Measurements from ENCODE around the gene EEF1AKMT3. TPM values are rescaled to one million over a fixed set of nuclear protein-coding genes. Genes with fewer than 3 reads are reported as not detected.

EEF1AKMT3 gene
- total and polyA plus RNA-seq, 9 of the 15 experiments (the other 6 are each of a cell fraction or from before 2014, with no cell fraction given), result 4.1 to 17.2 (median 7.9) TPM

GRCh38 chr12:57726884-57727757 is 45.3 kb upstream of the EEF1AKMT3 start:
- CTCF ChIA-PET (ENCODE audit: low intra/inter-chr PET ratio), result no interaction called here
- BruUV-seq (replicated peaks), result no TSS peak

More at GRCh38 chr12:57726884-57727757, 45.3 kb upstream of the EEF1AKMT3 start:
- no peak for FAIRE-seq
- no peak for ATAC-seq
- H3K9ac ChIP-seq (ENCODE audit: insufficient read depth in 1 of 2, low read depth in 2 of 2, low read length in 2 of 2), result peak overlapping the region in 1 of 2 experiments; percentile 68; a peak in 1 of 4 replicates
- POLR2A ChIA-PET, result interaction anchor here (0.6 kb wide), 1 partner anchor 193 kb away, joined by 4 read pairs; no protein-coding TSS in a partner anchor
- in situ Hi-C loops (cut with MboI) (no loop called here), intact Hi-C loops (cut with micrococcal nuclease) (no loop called here)
- H3K9me3 ChIP-seq (replicated peaks; ENCODE audit: control insufficient read depth, insufficient read depth, low read depth, low read length), result no peaks in the 10 kb centered on the region; the same call in 1 of the 2 replicates
- H3K4me3 ChIP-seq, result no peak overlapping the region
- WGBS (ENCODE audit: insufficient coverage, low coverage, missing lambda C conversion rate), result 77% methylated on average over 43 of the region's 76 CpGs
- H3K9me1 ChIP-seq (ENCODE audit: control insufficient read depth, insufficient read depth, low read length), result peaks cover 4% of the 10 kb centered on the region
- H4K20me1 ChIP-seq (replicated peaks; ENCODE audit: control insufficient read depth, insufficient read depth, low read length), result no peaks in the 10 kb centered on the region; the same call in 1 of the 2 replicates
- peaks cover 0 to 20% of the 10 kb centered on the region in 2 experiments; a peak in 2 of 5 replicates for H3K4me1 ChIP-seq (replicated peaks in 1 of 2; ENCODE audit: control insufficient read depth in 2 of 2, insufficient read depth in 2 of 2, low read length in 2 of 2)
- no peak overlapping the region for H3K4me2 ChIP-seq (ENCODE audit: insufficient read depth, low read length)
- H3K27ac ChIP-seq (ENCODE audit: extremely low read depth, low read depth, low read length), result no peak overlapping the region
- TF ChIP-seq PCBP1 (IDR thresholded peaks at IDR 0.05; ENCODE audit: low read depth, low read length, poor library complexity, severe bottlenecking) (peak; percentile 39), CLOCK (CRISPR knock-in tag; IDR thresholded peaks at IDR 0.05; ENCODE audit: borderline replicate concordance) (no peak), SIN3A (IDR thresholded peaks at IDR 0.05; ENCODE audit: borderline replicate concordance in 2 of 2, control insufficient read depth in 1 of 2, low read depth in 2 of 2, low read length in 2 of 2) (no peak), ZBTB33 (CRISPR knock-in tag; IDR thresholded peaks at IDR 0.05) (peak; percentile 97)
- peaks cover 25 to 29% of the 10 kb centered on the region in 2 experiments for H3K27me3 ChIP-seq (ENCODE audit: control insufficient read depth in 2 of 2, insufficient read depth in 2 of 2, low read length in 2 of 2)
- H3K36me3 ChIP-seq (ENCODE audit: control insufficient read depth, insufficient read depth, low read length), result no peaks in the 10 kb centered on the region
- H3K79me2 ChIP-seq (ENCODE audit: control insufficient read depth, insufficient read depth, low read length), result no peaks in the 10 kb centered on the region
- no peak for DNase-seq (ENCODE audit: extremely low read depth in 1 of 4, low spot score in 3 of 4)
- H2AFZ ChIP-seq (ENCODE audit: low read depth, low read length), result no peak overlapping the region

All from K562 (cell line).